HG02678 (cell line): ENCODE data around the gene THRSP.
"Not testable (repeated sequence)": the region's sequence is repeated elsewhere in the genome, so short reads cannot be mapped to it uniquely, and the experiment has no call there.

ENCODE experiments used
- ATAC-seq: cut with Tn5 transposase; IDR thresholded peaks from one replicate; pipeline ENCODE4 v1.9.1; 2021; ENCODE audit warnings: mild to moderate bottlenecking, moderate library complexity; ENCODE audit not compliant: unreplicated experiment

Gene THRSP

GRCh38 chr11:78038697-78039313, 24.9 kb upstream of the THRSP start:
- ATAC-seq: no peak

GRCh38 chr11:78039391-78039918, 24.2 kb upstream of the THRSP start:
- peak; percentile 9 for ATAC-seq

DNA sequence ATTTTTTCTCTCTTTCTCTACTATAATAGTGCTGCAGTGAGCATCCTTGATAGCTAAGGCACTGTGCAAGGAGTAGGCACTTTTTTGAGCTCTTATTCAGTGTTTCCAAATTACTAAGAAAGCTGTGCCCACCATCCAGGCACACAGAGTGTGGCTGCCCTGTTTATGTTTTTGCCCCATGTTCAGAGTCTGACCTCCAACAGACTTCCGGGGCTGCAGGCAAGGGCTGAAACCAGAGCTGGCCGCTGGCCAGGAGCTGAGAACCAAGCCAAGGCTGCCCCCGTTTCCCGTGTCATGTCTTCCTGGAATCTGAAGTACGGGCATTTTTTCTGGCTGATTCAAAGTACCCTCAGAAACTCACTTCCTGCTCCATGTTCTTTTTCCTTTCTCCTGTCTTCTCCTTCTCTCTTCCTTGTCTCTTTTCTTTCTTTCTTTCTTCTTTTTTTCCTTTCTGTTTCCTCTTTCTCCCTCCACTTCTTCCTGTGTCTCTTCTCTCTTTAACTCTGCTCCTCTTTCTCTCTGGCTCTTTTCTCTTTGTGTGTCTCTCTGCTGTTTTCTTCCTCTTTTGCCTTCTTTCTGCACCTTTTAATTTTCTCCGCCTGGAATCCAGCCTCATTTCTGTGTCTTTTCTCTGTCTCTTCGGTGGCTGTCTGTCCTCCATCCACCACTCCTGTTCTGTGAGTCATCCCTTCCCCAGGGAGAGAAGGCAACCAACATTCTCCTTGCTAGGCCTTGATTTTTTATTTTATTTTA, 23.6 kb upstream of the THRSP start:
- peak; percentile 83 for ATAC-seq

- ATAC-seq: no peak
These were observed 22.8 kb upstream of the THRSP start for GRCh38 chr11:78040691-78041379.

GRCh38 chr11:78041380-78041719, 22.3 kb upstream of the THRSP start:
- ATAC-seq: not testable (repeated sequence)

GRCh38 chr11:78041843-78042440, 21.7 kb upstream of the THRSP start:
- ATAC-seq: no peak

- no peak for ATAC-seq
These were observed 19.0 kb upstream of the THRSP start for GRCh38 chr11:78044706-78045105.

GRCh38 chr11:78045851-78046485, 17.7 kb upstream of the THRSP start:
- ATAC-seq: peak; percentile 74

DNA sequence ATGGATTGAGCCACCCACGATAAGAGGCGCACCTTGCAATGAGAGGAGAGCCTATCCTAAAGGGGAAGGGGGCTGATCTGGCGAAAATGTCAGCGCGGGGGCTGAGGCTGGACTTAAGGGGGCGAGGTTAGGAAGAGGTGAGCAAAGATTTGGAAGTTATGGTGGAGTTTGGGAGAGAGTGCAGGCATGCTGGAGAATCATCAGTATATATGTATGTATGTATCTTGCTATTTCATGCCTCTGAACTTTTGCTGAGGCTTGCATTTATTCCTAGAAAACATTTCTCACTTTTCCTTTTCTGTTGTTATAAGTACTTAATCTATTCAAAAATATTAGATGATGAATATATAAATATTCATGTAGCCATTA, 17.2 kb upstream of the THRSP start:
- ATAC-seq: no peak

DNA sequence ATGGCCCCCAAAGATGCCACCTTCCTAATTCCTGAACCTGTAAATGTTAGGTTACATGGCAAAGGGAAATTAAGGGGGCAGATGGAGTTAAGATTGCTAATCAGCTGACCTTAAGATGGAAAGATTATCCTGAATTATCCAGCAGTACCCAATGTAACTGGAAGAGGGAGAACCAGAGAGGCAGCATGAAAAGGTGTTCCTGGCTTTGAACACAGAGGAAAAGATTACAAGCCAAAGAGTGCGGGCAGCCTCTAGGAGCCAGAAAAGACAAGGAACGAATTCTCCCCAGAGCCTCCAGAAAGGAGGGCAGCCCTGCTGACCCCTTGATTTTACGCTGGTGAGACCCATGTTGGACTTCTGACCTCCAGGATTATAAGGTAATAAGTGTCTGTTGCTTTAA, 15.1 kb upstream of the THRSP start:
- ATAC-seq: no peak

DNA sequence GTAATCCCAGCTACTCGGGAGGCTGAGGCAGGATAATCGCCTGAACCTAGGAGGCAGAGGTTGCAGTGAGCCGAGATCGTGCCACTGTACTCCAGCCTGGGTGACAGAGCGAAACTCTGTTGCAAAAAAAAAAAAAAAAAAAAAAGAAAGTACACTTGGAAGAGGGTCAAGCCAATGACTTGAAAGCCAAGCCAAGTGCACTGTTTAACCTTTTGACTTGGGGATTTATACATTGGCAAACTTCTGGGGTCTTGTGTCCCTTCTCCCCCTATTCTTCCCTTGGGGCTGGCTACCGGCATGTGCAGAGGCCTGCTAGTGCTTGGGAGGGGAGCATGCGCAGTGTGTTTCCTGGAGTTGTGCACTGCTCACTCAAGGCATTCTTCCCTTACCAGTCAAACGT, 14.3 kb upstream of the THRSP start:
- ATAC-seq: no peak

- no peak for ATAC-seq
These were observed 12.5 kb upstream of the THRSP start for GRCh38 chr11:78050964-78051831.

DNA sequence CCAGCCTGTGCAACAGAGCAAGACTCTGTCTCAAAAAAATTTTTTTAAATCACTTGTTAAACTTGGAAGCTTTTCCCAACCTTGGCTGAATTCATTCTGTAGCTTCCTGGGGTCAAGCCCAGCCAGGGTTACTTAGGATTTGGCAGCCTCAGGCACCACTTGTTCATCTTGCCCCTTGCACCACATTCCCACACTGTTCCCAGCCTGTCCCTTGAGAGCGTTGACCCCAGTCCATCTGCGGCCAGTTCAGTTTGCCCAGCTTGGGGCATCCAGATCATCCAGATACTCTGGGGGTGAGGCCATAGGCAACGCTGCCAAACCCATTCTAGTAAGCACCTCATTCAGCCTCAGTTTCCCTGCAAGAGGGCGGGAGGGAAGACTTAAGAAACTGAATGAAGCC, 8.7 kb upstream of the THRSP start:
- no peak for ATAC-seq

DNA sequence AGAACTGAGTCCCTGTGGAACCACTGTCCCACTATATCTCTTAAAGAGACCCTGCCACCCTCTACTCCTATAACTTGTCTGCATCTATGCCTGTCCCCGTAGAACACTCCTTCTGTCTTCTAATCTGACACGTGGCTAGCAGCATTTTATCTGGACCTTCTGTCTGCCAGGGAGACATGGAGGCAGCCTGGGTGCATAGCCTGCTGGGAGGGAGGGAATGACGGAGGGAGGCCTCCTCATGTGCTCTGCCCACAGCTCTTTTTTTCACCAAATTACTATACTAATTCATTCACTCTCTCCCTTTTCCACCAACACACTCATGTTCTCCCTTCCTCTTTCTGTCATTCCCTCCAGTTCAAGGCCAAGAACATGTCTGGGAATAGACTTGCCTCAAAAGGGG, 7.6 kb upstream of the THRSP start:
- ATAC-seq: no peak

DNA sequence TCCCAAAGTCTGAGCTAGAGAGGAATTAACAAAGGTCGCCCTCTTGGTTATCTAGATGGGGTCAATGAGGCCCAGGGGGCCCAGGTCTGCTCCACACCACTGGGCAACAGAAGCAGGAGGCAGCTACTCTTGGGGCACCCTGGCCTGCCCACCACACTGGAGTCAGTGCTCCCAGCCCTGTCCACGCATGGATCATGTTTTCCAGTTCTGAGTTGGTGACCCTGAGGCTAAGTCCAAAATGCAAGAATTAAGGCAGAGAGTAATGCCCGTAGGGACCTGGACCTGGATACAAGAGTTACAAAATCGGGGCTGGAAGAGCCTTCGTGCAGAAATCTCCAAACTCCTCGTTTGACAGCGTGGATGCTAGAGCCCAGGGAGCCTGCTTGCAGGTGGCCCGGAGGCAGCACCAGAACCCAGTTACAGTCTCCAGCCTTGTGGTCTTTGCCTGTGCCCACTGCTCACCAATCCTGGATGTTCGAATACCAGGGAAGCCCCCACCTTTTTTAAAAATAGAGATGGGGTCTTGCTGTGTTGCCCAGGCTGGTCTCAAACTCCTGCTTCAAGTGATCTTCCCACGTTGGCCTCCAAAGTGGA, 6.1 kb upstream of the THRSP start:
- ATAC-seq: no peak

GRCh38 chr11:78059749-78060328, 3.8 kb upstream of the THRSP start:
- ATAC-seq: not testable (repeated sequence)

DNA sequence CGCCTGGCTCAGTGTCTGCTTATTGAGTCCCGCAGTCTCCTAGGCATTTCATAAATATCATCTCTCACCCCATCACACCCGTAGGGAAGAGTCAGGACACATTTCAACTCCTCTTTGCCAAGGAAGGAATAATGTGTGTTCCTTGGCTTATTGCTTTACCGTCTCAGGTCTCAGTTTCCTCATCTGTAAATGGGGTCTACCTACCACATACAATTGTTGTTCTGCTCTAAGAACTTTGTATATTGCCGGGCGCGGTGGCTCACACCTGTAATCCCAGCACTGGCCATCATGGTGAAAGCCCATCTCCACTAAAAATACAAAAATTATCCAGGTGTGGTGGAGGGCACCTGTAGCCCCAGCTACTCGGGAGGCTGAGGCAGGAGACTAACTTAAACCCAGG, 3.1 kb upstream of the THRSP start:
- no peak for ATAC-seq

GRCh38 chr11:78061088-78061920, 2.4 kb upstream of the THRSP start:
- ATAC-seq: no peak

- no peak for ATAC-seq
These were observed 1.7 kb upstream of the THRSP start for GRCh38 chr11:78061921-78062311.
